Fibroblast of lung (primary cell): ENCODE measurements around the gene JARID2. TPM values are rescaled to one million over a fixed set of nuclear protein-coding genes. Genes with fewer than 3 reads are reported as not detected.
A peak's percentile ranks its signal among the peaks of the same experiment; 100 is the strongest.

Experiments used
- DNase-seq, 2 donors: peaks; one replicate each; pipeline versions ENCODE4 v3.0.0 to v3.0.0-alpha.2; 2010; ENCODE audit warnings: low read depth in 2 of 2
- H2AFZ ChIP-seq: 2 replicates; pipeline ENCODE4 v1.5.1; 2012; ENCODE audit warnings: low read length, control low read depth, inconsistent platforms
- H3K27ac ChIP-seq: 2 replicates; pipeline ENCODE4 v1.5.1; 2011; ENCODE audit warnings: low read length, control low read depth; ENCODE audit not compliant: insufficient read depth
- H3K27me3 ChIP-seq: 2 replicates; pipeline ENCODE4 v1.5.1; 2011; ENCODE audit warnings: mild to moderate bottlenecking, low read length; ENCODE audit not compliant: control insufficient read depth, insufficient read depth
- H3K36me3 ChIP-seq: 2 replicates; pipeline ENCODE4 v1.5.1; 2011; ENCODE audit warnings: low read length; ENCODE audit not compliant: control insufficient read depth, insufficient read depth
- H3K4me1 ChIP-seq: 2 replicates; pipeline ENCODE4 v1.5.1; 2011; ENCODE audit warnings: low read length; ENCODE audit not compliant: control insufficient read depth, insufficient read depth; ENCODE audit errors: extremely low read depth
- H3K4me2 ChIP-seq: 2 replicates; pipeline ENCODE4 v1.5.1; 2011; ENCODE audit warnings: low read length, control low read depth; ENCODE audit not compliant: insufficient read depth; ENCODE audit errors: extremely low read depth
- H3K4me3 ChIP-seq, 4 experiments: fragments of 200-600 bp in 1 of 4; sonication (generic) in 1 of 4; replicated peaks in 1 of 4; 2 replicates each; pipeline ENCODE4 v1.5.1; 2011 to 2016; ENCODE audit warnings: low read length in 4 of 4, low read depth in 3 of 4, mild to moderate bottlenecking in 3 of 4, control low read depth in 2 of 4, inconsistent platforms in 1 of 4, mixed read lengths in 1 of 4; ENCODE audit not compliant: insufficient read depth in 1 of 4; ENCODE audit errors: control extremely low read depth in 1 of 4
- H3K79me2 ChIP-seq: 2 replicates; pipeline ENCODE4 v1.5.1; 2012; ENCODE audit warnings: mild to moderate bottlenecking, low read length, inconsistent platforms; ENCODE audit not compliant: control insufficient read depth, insufficient read depth
- H3K9ac ChIP-seq: 2 replicates; pipeline ENCODE4 v1.5.1; 2011; ENCODE audit warnings: mild to moderate bottlenecking, low read length, control low read depth; ENCODE audit not compliant: insufficient read depth
- H3K9me3 ChIP-seq: 2 replicates; pipeline ENCODE4 v1.5.1; 2012; ENCODE audit warnings: low read depth, low read length; ENCODE audit not compliant: control insufficient read depth, insufficient read depth
- H4K20me1 ChIP-seq: 2 replicates; pipeline ENCODE4 v1.5.1; 2011; ENCODE audit warnings: low read length; ENCODE audit not compliant: control insufficient read depth, insufficient read depth; ENCODE audit errors: extremely low read depth
- CTCF ChIP-seq, 2 donors: IDR thresholded peaks in 1 of 2; conservative IDR thresholded peaks in 1 of 2; 1 replicate in 1 of 2; 2 replicates in 1 of 2; pipeline ENCODE4 v1.5.1; 2011 to 2012; ENCODE audit warnings: low read length in 2 of 2, control low read depth in 1 of 2, inconsistent platforms in 1 of 2, low read depth in 1 of 2, mild to moderate bottlenecking in 1 of 2
- EZH2 ChIP-seq: IDR thresholded peaks from 2 replicates; pipeline ENCODE4 v1.5.1; 2012; ENCODE audit warnings: low read length, control low read depth, mild to moderate bottlenecking; ENCODE audit errors: missing control alignments
- polyA plus RNA-seq, 2 donors: library from polyadenylated mRNA; depleted of rRNA in 1 of 2; stranded (reverse) in 1 of 2; unstranded in 1 of 2; fragments of >200 nt; gene quantifications; 2 replicates each; pipeline ENCODE4 v1.2.1, GENCODE V29; 2011 to 2012; ENCODE audit warnings: missing spikeins in 1 of 2
- total RNA-seq: library from RNA; depleted of rRNA; stranded (reverse); fragments of >200 nt; gene quantifications from 2 replicates; pipeline ENCODE4 v1.2.1, GENCODE V29; 2014

JARID2 gene
- total and polyA plus RNA-seq, 2 donors (not counting 1 experiment from before 2014, with no cell fraction given) = 5.0 to 8.2 TPM

GRCh38 chr6:15264902-15265761 lies 19.3 kb downstream of the JARID2 start:
- no peaks in the 10 kb centered on the region for H4K20me1 ChIP-seq
- no peak overlapping the region for H3K4me2 ChIP-seq
- peak; percentile 74 to 83 for DNase-seq
- H3K9ac ChIP-seq = no peak overlapping the region
- no peaks in the 10 kb centered on the region for H3K9me3 ChIP-seq
- H3K4me3 ChIP-seq = no peak overlapping the region
- peaks cover 27% of the 10 kb centered on the region for H3K4me1 ChIP-seq
- no peaks in the 10 kb centered on the region for H3K27me3 ChIP-seq
- no peaks in the 10 kb centered on the region for H3K36me3 ChIP-seq
- no peak overlapping the region for H3K27ac ChIP-seq
- peaks cover 48% of the 10 kb centered on the region for H3K79me2 ChIP-seq
- no peak overlapping the region for H2AFZ ChIP-seq
- TF ChIP-seq EZH2 = no peak
- no peak for TF ChIP-seq CTCF (conservative IDR thresholded peaks at IDR 0.05 in 1 of 2, IDR thresholded peaks at IDR 0.05 in 1 of 2; ENCODE audit: low read depth in 1 of 2, low read length in 2 of 2)

DNA sequence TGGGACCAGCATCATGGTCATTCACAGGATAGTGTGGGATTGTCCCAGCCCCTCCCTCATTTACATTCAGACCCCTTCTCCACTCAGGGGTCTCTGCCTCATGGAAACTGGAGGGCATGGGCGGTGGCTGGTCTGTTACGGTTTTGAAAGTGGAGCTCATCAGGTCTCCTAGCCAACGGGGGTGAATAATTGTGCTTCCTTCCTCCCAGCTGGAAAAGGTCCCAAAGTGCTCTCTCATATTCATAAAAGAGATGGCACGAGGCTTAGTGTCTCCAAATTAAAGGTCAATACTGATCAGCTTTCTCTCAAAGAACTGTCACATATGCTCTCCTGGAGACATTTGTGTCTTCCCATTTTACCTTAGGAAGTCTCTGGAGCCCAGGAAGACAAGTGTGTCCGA lies 19.9 kb downstream of the JARID2 start:
- no peak for DNase-seq

More for the DNA sequence above, 19.9 kb downstream of the JARID2 start:
- H4K20me1 ChIP-seq = no peaks in the 10 kb centered on the region
- no peak overlapping the region for H3K9ac ChIP-seq
- H3K4me1 ChIP-seq = peaks cover 26% of the 10 kb centered on the region
- H3K27me3 ChIP-seq = no peaks in the 10 kb centered on the region
- no peaks in the 10 kb centered on the region for H3K9me3 ChIP-seq
- H3K79me2 ChIP-seq = peaks cover 52% of the 10 kb centered on the region
- H3K36me3 ChIP-seq = no peaks in the 10 kb centered on the region
- no peak overlapping the region for H3K27ac ChIP-seq
- no peak overlapping the region for H3K4me2 ChIP-seq
- H2AFZ ChIP-seq = no peak overlapping the region
- H3K4me3 ChIP-seq = no peak overlapping the region
- TF ChIP-seq CTCF (conservative IDR thresholded peaks at IDR 0.05 in 1 of 2, IDR thresholded peaks at IDR 0.05 in 1 of 2; ENCODE audit: low read depth in 1 of 2, low read length in 2 of 2) (no peak), EZH2 (no peak)
